Smooth muscle cell of bladder (primary cell): ENCODE data around the gene LMNTD1. TPM values are rescaled to one million over a fixed set of nuclear protein-coding genes. Genes with fewer than 3 reads are reported as not detected.

ENCODE experiments used
- total RNA-seq: library from RNA; depleted of rRNA; stranded (reverse); fragments of >200 nt; gene quantifications from 2 replicates; pipeline ENCODE4 v1.2.3, GENCODE V29; 2014

Gene LMNTD1, protein sequence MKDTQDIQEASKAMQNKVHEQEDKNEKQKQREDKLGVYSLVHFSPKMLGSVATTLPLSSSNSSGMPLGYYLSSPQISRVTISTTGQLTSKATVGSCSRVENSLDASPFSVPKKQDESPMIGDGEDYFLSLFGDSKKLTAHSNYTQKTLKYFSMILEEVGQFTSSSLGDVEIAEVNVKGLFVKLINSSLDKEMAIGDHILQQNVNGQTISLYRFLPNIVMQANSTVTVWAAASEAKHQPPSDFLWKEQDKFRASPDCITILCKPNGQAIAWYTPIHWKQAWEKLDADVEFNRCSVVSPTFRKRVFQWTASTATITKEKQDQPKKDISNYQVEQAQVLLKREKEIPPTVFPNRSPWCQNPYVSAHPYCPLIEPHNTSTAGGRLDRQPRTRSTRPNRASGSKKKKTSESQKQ
- total RNA-seq = 0.28 and 0.37 TPM in 2 replicates

GRCh38 chr12:25553098-25553497, at the start of gene LMNTD1:
Gene LMNTD1 (minus strand): TSS chr12:25553283. CDS start chr12:25552959, 324 bp downstream.

